NCI-H128 (cell line): ENCODE data around the gene LRRC1.

Experiments
- DNase-seq: peaks from one replicate; lab custom pipeline; 2025; ENCODE audit not compliant: unreplicated experiment; lab: John Stamatoyannopoulos, UW

Gene LRRC1

DNA sequence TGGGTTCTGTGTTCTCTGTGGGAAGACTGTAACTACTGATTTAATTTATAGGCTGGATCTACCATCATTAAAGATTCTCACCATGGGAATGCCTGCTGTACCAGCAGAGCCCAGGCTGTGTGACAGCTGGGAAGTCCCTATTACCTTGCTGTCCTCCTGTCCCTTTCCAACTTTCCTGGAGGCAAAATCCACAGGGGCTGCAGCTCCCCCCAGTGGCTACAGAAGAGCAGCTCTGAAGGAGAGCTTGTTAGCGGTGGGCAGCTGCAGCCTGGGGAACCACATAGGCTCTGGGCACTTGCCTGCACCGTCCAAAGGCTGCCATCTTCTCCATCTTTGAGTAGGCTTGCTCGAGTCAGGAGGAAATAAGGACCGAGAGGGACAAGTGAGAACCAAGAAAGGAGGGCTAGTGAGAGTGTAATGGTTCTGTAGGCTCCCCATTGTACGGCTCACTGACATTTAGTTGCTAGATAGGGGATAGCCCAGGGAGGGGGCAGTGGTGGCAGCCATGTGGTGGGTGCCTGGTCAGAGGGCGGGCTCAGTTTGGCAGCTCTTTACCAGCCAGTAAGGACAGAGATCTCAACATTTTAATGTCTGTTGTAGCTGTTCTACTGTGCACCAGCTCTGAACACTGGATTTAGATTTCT lies 161.4 kb downstream of the LRRC1 start:
- DNase-seq: peak; percentile 82

DNA sequence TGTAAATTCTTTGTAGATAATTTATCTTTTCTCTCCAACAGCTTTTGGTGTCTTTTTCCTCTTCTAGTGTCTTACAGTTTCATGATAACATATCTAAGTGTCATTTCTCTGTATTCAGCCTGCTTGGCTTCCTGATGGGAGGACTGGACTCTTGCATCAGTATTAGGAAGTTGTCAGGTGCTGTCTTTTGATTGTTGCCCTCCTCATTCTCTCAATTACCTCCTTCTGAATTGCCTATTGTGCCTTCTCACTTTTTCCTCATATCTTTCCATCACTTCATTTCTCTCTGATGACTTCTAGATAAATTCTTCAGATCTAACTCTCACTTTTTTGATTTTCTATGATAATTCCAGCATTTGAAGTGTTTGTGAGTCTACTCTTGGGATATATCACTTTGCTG lies 162.0 kb downstream of the LRRC1 start:
- no peak for DNase-seq

GRCh38 chr6:53959717-53960116 lies 164.9 kb downstream of the LRRC1 start:
- DNase-seq: no peak

DNA sequence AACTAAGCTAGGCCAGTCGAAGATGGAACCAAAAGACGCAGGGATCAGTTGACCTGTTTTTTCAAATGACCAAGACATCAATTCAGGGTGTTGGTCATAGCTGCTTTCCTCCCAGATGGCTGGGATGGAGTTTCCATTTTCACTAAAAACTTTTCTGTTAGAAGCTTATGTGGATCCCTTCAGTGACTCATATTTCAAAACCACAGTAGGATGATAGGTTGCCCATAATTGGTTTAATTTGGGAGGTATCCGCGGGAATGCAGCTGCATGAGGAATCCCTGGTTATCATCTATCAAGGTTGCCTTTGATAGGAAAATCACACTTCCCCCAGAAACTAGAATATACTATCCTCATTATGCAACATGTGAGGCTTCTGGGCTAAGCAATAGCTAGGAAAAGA lies 165.5 kb downstream of the LRRC1 start:
- no peak for DNase-seq

DNA sequence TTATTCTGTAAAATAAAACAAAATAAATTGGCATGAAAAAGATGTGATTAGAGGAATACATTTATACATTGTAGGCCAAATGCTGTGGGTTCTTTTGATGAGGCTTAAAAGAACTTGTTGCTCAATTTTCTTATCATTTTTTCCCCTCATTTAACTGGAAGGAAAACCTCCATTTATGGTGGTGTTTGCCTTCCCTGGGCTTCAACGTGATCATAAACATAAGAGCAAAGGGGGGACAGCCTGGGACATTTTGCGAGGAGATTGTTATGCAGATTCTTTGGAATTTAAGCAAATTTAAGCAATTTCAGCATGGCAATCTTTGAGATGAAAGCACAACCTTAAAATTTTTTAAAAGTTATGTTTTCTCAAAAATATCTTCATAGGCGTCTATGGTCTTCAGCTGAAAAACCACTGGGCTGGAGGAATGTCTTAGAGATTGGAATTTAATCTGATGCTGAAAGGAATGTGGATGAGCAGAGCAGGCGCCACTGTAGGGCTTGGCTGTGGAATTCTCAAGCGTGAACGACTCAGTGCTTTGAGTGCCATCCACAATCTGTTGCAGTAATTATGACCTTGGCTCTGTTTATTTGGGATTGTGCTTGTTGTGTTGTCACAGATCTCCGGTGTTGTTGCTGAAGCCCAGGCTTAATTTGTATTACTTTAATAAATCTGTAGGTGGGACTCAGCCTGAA lies 167.0 kb downstream of the LRRC1 start:
- DNase-seq: no peak

- DNase-seq: no peak
Observed at GRCh38 chr6:53962646-53963045, 167.8 kb downstream of the LRRC1 start.

DNA sequence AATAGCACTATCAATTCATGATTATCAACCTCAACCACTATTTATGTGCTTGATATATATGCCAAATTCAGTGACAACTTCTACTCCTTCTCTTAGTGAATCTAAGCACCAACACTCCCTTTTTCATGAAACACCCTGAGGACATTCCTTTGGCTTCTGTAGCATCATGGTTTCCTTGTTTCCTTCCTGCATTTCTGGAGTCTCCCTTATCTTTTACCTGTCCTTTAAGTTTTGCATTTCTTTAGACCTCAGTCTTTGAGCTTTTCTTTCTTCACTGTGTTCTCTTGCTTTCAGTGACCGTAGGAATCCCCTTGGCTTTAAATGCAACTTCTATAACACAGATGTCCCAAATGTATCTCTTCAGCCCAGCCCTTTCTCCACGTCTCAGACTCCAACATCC lies 172.6 kb downstream of the LRRC1 start:
- no peak for DNase-seq
